T-cell (primary cell): ENCODE results near the gene NUTM2A. TPM values are rescaled to one million over a fixed set of nuclear protein-coding genes. Genes with fewer than 3 reads are reported as not detected.

Experiments used
- total RNA-seq, 35 experiments: library from RNA in 6 of 35; stranded (reverse) in 6 of 35; fragments of 120-200 nt in 1 of 35; gene quantifications; one replicate each; pipeline versions ENCODE4 v1.2.1 to v1.2.4 and lab custom pipeline; 2013 to 2026

The NUTM2A gene
- total RNA-seq, 5 donors from 2014 or later (not counting 1 experiment from before 2014, with no cell fraction given), result 0.93 to 3.1 (median 1.8) TPM; not detected in 1

Other genes starting within 250 kb of the NUTM2A start
- not detected for gene FAM25A, start 205.2 kb upstream of the NUTM2A start, total RNA-seq
- gene GLUD1, start 130.6 kb upstream of the NUTM2A start, total RNA-seq, result 10 to 100 TPM; 71.0 to 89.2 (median 82.9) TPM
- 10 to 100 TPM; 20.9 to 29.3 (median 22.1) TPM for gene SHLD2, start 130.2 kb upstream of the NUTM2A start, total RNA-seq
- 1 to 10 TPM; 2.9 to 5.5 (median 4.1) TPM for gene NUTM2D, start 132.3 kb downstream of the NUTM2A start, total RNA-seq